SK-N-SH (cell line): ENCODE results near the gene CCDC40. TPM values are rescaled to one million over a fixed set of nuclear protein-coding genes. Genes with fewer than 3 reads are reported as not detected.

ENCODE experiments used
- CTCF ChIA-PET: fragments of 300-600, 350-600 bp; formaldehyde crosslinking; extraction: SDS; loops from one replicate; lab custom pipeline; 2021; lab: Yijun Ruan, JAX
- POLR2A ChIA-PET: fragments of 350-600 bp; sonication (Branson Sonifier 250); formaldehyde crosslinking; extraction: SDS; loops from one replicate; lab custom pipeline; 2020; ENCODE audit warnings: antibody characterized with exemption, inconsistent platforms; lab: Yijun Ruan, JAX
- DNase-seq: peaks from one replicate; pipeline ENCODE4 v3.0.0; 2012
- H2AFZ ChIP-seq: fragments of 200-600 bp; sonication (generic); 2 replicates; pipeline ENCODE4 v1.8.1; 2016; ENCODE audit warnings: antibody characterized with exemption, mild to moderate bottlenecking, low read depth
- H3F3A ChIP-seq: fragments of 200-600 bp; sonication (generic); replicated peaks from 2 replicates; pipeline ENCODE3; 2016; ENCODE audit warnings: antibody characterized with exemption, mild to moderate bottlenecking; ENCODE audit not compliant: insufficient read depth
- H3K27ac ChIP-seq, 2 experiments: fragments of 200-500 bp in 1 of 2; fragments of 200-600 bp in 1 of 2; sonication (Bioruptor generic) in 1 of 2; sonication (generic), shearing (Covaris generic) in 1 of 2; 2 replicates each; pipeline versions ENCODE4 v1.5.1 to v1.6.1; 2014 to 2016; ENCODE audit warnings: low read depth in 2 of 2, inconsistent platforms in 1 of 2, low read length in 1 of 2, mild to moderate bottlenecking in 1 of 2, mixed read lengths in 1 of 2
- H3K27me3 ChIP-seq: fragments of 200-600 bp; sonication (generic), shearing (Covaris generic); 2 replicates; pipeline ENCODE4 v1.6.1; 2016; ENCODE audit warnings: mixed run types; ENCODE audit not compliant: insufficient read depth
- H3K36me3 ChIP-seq, 2 experiments: fragments of 200-500 bp in 1 of 2; fragments of 200-600 bp in 1 of 2; sonication (Bioruptor generic) in 1 of 2; sonication (generic) in 1 of 2; replicated peaks in 1 of 2; 2 replicates each; pipeline versions ENCODE3 to v1.5.1; 2014 to 2016; ENCODE audit warnings: low read length in 1 of 2, mild to moderate bottlenecking in 1 of 2; ENCODE audit not compliant: insufficient read depth in 2 of 2, control insufficient read depth in 1 of 2
- H3K4me1 ChIP-seq, 2 experiments: fragments of 200-500 bp in 1 of 2; fragments of 200-600 bp in 1 of 2; sonication (Bioruptor generic) in 1 of 2; sonication (generic), shearing (Covaris generic) in 1 of 2; 2 replicates each; pipeline versions ENCODE4 v1.5.1 to v1.6.1; 2014 to 2016; ENCODE audit warnings: low read depth in 1 of 2, low read length in 1 of 2, mixed run types in 1 of 2; ENCODE audit not compliant: insufficient read depth in 2 of 2, control insufficient read depth in 1 of 2
- H3K4me2 ChIP-seq: fragments of 200-600 bp; sonication (generic), shearing (Covaris generic); 2 replicates; pipeline ENCODE4 v1.6.1; 2017; ENCODE audit warnings: mixed run types
- H3K4me3 ChIP-seq, 2 experiments: fragments of 200-500 bp in 1 of 2; fragments of 200-600 bp in 1 of 2; sonication (Bioruptor generic) in 1 of 2; sonication (generic), shearing (Covaris generic) in 1 of 2; 2 replicates each; pipeline versions ENCODE4 v1.5.1 to v1.8.1; 2014 to 2016; ENCODE audit warnings: low read depth in 2 of 2, inconsistent platforms in 1 of 2, low read length in 1 of 2, mild to moderate bottlenecking in 1 of 2, mixed read lengths in 1 of 2, moderate library complexity in 1 of 2
- H3K79me2 ChIP-seq: fragments of 200-600 bp; sonication (generic); 2 replicates; pipeline ENCODE4 v1.8.1; 2017; ENCODE audit warnings: mild to moderate bottlenecking; ENCODE audit not compliant: insufficient read depth
- H3K9ac ChIP-seq: fragments of 200-600 bp; sonication (generic); 2 replicates; pipeline ENCODE4 v1.6.1; 2017; ENCODE audit warnings: mixed run types
- H3K9me2 ChIP-seq: fragments of 200-600 bp; sonication (generic); 2 replicates; pipeline ENCODE4 v1.6.1; 2017; ENCODE audit warnings: mixed run types
- H3K9me3 ChIP-seq: fragments of 200-600 bp; sonication (generic); 2 replicates; pipeline ENCODE4 v1.6.1; 2017; ENCODE audit warnings: mixed run types, mild to moderate bottlenecking, moderate library complexity
- H4K20me1 ChIP-seq: fragments of 200-600 bp; sonication (generic); 2 replicates; pipeline ENCODE4 v1.6.1; 2017; ENCODE audit warnings: mild to moderate bottlenecking, mixed run types; ENCODE audit not compliant: insufficient read depth
- CHD2 ChIP-seq: fragments of 150-350 bp; IDR thresholded peaks from 2 replicates; pipeline ENCODE4 v1.6.1; 2018; ENCODE audit warnings: low read length; ENCODE audit not compliant: partially characterized antibody
- EZH2phosphoT487 ChIP-seq: fragments of 200-600 bp; sonication (generic); IDR thresholded peaks from 2 replicates; pipeline ENCODE4 v1.6.1; 2017; ENCODE audit warnings: low read depth, mixed run types, mild to moderate bottlenecking, antibody characterized with exemption, moderate library complexity, borderline replicate concordance
- FOXM1 ChIP-seq: IDR thresholded peaks from 2 replicates; pipeline ENCODE4 v1.4.0; 2012; ENCODE audit warnings: low read depth, mild to moderate bottlenecking
- RXRA ChIP-seq: IDR thresholded peaks from 2 replicates; pipeline ENCODE4 v1.4.0; 2012; ENCODE audit warnings: low read depth, mild to moderate bottlenecking, borderline replicate concordance
- SIN3A ChIP-seq: IDR thresholded peaks from 2 replicates; pipeline ENCODE4 v1.6.1; 2012; ENCODE audit warnings: low read depth, mild to moderate bottlenecking, low read length, moderate library complexity, borderline replicate concordance
- SMC3 ChIP-seq: IDR thresholded peaks from 2 replicates; pipeline ENCODE4 v1.6.1; 2012; ENCODE audit warnings: low read depth, low read length, improper control_type of control experiment
- TAF1 ChIP-seq: IDR thresholded peaks from 2 replicates; pipeline ENCODE4 v1.6.1; 2012; ENCODE audit warnings: low read depth, mild to moderate bottlenecking, low read length, moderate library complexity, borderline replicate concordance
- TCF12 ChIP-seq: IDR thresholded peaks from 2 replicates; pipeline ENCODE4 v1.4.0; 2012
- TEAD4 ChIP-seq: IDR thresholded peaks from 2 replicates; pipeline ENCODE4 v1.4.0; 2012; ENCODE audit warnings: mild to moderate bottlenecking, borderline replicate concordance; ENCODE audit not compliant: insufficient read depth
- YY1 ChIP-seq: IDR thresholded peaks from 2 replicates; pipeline ENCODE4 v1.4.0; 2012; ENCODE audit warnings: low read depth, mild to moderate bottlenecking
- whole genome bisulfite sequencing: methylation state at CpG from one replicate; pipeline ENCODE4 v1.1.6; 2017; ENCODE audit warnings: low lambda C conversion rate; 5-methylcytosine and 5-hydroxymethylcytosine counted together
- polyA plus RNA-seq, 3 experiments: library from polyadenylated mRNA; depleted of rRNA; stranded (reverse); fragments of >200 nt; gene quantifications; 2 replicates each; pipeline ENCODE4 v1.2.3, GENCODE V29; 2012
- TF ChIP-seq, protein P1 (sequence below): IDR thresholded peaks from 2 replicates; pipeline ENCODE4 v1.4.0; 2012; ENCODE audit warnings: low read depth, borderline replicate concordance
- TF ChIP-seq, protein P2 (sequence below): IDR thresholded peaks from 2 replicates; pipeline ENCODE4 v1.4.0; 2012; ENCODE audit warnings: low read depth
- TF ChIP-seq, protein P3 (sequence below): fragments of 200-600 bp; sonication (generic); IDR thresholded peaks from 2 replicates; pipeline ENCODE4 v1.6.1; 2017; ENCODE audit warnings: antibody characterized with exemption, mild to moderate bottlenecking, moderate library complexity
- TF ChIP-seq, protein P4 (sequence below): IDR thresholded peaks from 2 replicates; pipeline ENCODE4 v1.6.1; 2012; ENCODE audit warnings: mild to moderate bottlenecking, low read depth, low read length, moderate library complexity
- TF ChIP-seq, protein P5 (sequence below): fragments of 150-350 bp; IDR thresholded peaks from 2 replicates; pipeline ENCODE4 v1.6.1; 2017; ENCODE audit warnings: antibody characterized with exemption, low read length, low read depth, borderline replicate concordance
- TF ChIP-seq, protein P6 (sequence below): IDR thresholded peaks from 2 replicates; pipeline ENCODE4; 2012

CCDC40 gene
- polyA plus RNA-seq, 1 of the 3 experiments (the other 2 are of a cell fraction): 17.3 TPM

DNA sequence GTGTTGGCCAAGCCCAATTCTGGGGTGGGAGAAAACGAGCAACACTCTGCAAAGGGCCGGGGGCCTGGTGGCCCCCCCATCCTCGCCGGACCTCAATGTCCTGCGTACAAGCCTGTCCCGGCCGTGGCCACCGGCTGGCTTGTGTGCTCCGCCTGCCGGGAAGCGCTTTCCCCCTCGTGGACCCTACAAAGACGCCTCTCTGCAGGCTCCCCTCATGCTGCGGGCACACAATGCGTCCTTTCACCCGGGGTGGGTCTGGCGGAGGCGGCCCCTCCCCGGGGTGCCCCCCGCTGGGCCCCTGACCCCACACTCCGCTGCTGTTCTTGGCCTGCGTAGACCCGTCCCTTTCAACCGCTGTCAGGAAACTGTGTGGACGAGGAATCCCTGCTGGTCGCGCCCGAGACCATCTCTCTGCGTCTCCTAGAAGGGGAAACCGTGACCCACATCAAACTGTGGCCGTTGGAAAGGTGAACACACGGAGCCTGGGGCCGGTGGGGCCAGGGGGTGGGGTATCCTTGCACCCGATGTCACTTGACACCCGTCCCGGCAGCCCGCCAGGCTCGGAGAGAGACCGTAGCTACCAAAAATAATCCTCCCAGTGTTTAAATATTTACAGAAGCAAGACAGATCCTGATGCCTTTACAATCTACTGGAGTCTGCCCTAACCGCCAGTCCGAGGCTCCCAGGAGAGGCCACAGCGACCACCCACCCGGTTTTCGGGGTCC lies 44.4 kb upstream of the CCDC40 start:
- CTCF ChIA-PET: interaction anchor here (0.6 to 13.1 kb wide), 26 partner anchors 9 to 271 kb away, joined by 3 to 209 read pairs (median 4); partner anchors contain the start of gene CBX4
- peaks cover 18% of the 10 kb centered on the region for H4K20me1 ChIP-seq
- H3K27ac ChIP-seq: no peak overlapping the region
- peaks cover 14 to 32% of the 10 kb centered on the region in 2 experiments; a peak in 3 of 4 replicates for H3K4me1 ChIP-seq
- WGBS: 73% methylated on average over 32 of the region's 44 CpGs
- no peaks in the 10 kb centered on the region for H3K36me3 ChIP-seq
- no peak overlapping the region for H3K4me3 ChIP-seq
- no peak for TF ChIP-seq EZH2phosphoT487
- TF ChIP-seq, protein P1, sequence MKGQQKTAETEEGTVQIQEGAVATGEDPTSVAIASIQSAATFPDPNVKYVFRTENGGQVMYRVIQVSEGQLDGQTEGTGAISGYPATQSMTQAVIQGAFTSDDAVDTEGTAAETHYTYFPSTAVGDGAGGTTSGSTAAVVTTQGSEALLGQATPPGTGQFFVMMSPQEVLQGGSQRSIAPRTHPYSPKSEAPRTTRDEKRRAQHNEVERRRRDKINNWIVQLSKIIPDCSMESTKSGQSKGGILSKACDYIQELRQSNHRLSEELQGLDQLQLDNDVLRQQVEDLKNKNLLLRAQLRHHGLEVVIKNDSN: no peak
- TF ChIP-seq TEAD4: no peak
- TF ChIP-seq RXRA: no peak
- TF ChIP-seq TCF12: no peak
- H3K4me2 ChIP-seq: no peak overlapping the region
- POLR2A ChIA-PET: no interaction called here
- H3K9ac ChIP-seq: no peak overlapping the region
- H3K9me2 ChIP-seq: no peaks in the 10 kb centered on the region
- DNase-seq: no peak
- H3K79me2 ChIP-seq: peaks cover 13% of the 10 kb centered on the region; the same call in 1 of the 2 replicates
- H3K9me3 ChIP-seq: no peaks in the 10 kb centered on the region
- H3F3A ChIP-seq: peaks cover 8% of the 10 kb centered on the region
- H2AFZ ChIP-seq: no peak overlapping the region
- H3K27me3 ChIP-seq: no peaks in the 10 kb centered on the region

DNA sequence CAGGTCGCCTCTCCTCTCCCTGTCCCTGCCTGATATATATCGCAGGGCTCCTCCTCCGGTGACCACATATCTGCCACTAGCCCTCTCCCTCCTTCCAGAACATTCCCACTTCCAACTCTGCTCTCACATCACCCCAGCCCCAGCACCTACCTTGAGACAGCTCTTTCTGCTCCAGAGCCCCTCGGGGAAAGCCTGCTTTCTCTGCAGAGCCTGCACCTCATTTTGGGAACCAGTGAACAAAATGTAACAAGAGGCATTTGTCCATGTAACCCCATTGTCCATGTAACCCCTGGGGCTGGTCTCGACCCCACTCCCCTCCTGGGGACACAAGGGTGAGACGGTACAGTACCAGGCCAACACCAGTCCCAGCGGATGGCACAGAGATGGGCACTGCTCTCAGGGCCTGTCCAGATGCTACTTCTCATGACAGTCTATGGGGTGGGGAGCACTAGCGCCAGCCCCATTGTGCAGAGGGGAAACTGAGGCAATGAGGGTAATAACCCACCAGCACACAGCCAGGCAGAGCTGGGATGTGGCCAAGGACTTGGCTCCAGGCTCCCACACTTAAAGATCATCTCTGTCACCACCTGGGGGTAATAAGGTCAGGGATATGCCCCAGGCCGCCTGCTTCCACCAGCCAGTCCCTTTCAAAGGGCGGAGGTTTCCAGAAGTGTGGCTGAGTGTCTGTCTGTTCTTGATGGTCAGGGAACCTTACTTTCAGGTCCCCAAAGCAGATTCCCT lies 43.6 kb upstream of the CCDC40 start:
- no peak for DNase-seq
- Histone ChIP-seq H3K79me2 (peaks cover 5% of the 10 kb centered on the region; the same call in 1 of the 2 replicates), H3F3A (peaks cover 8% of the 10 kb centered on the region), H3K9me2 (no peaks in the 10 kb centered on the region), H3K4me3 (no peak overlapping the region), H3K4me1 (peaks cover 7 to 26% of the 10 kb centered on the region in 2 experiments; a peak in 3 of 4 replicates), H3K27me3 (no peaks in the 10 kb centered on the region), H2AFZ (no peak overlapping the region), H3K36me3 (no peaks in the 10 kb centered on the region), H3K4me2 (no peak overlapping the region), H3K9ac (no peak overlapping the region), H3K27ac (no peak overlapping the region), H4K20me1 (peaks cover 11% of the 10 kb centered on the region), H3K9me3 (no peaks in the 10 kb centered on the region)
- whole genome bisulfite sequencing: 86% methylated on average over 10 of the region's 10 CpGs
- ChIA-PET CTCF (interaction anchor here (0.8 to 13.1 kb wide), 15 partner anchors 12 to 284 kb away, joined by 3 to 209 read pairs (median 5); partner anchors contain the start of gene CBX4), POLR2A (no interaction called here)
- TF ChIP-seq, protein P2, sequence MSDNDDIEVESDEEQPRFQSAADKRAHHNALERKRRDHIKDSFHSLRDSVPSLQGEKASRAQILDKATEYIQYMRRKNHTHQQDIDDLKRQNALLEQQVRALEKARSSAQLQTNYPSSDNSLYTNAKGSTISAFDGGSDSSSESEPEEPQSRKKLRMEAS: no peak
- TF ChIP-seq, protein P3, sequence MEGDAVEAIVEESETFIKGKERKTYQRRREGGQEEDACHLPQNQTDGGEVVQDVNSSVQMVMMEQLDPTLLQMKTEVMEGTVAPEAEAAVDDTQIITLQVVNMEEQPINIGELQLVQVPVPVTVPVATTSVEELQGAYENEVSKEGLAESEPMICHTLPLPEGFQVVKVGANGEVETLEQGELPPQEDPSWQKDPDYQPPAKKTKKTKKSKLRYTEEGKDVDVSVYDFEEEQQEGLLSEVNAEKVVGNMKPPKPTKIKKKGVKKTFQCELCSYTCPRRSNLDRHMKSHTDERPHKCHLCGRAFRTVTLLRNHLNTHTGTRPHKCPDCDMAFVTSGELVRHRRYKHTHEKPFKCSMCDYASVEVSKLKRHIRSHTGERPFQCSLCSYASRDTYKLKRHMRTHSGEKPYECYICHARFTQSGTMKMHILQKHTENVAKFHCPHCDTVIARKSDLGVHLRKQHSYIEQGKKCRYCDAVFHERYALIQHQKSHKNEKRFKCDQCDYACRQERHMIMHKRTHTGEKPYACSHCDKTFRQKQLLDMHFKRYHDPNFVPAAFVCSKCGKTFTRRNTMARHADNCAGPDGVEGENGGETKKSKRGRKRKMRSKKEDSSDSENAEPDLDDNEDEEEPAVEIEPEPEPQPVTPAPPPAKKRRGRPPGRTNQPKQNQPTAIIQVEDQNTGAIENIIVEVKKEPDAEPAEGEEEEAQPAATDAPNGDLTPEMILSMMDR: no peak
- TF ChIP-seq YY1 (no peak), CHD2 (no peak), FOXM1 (no peak), SIN3A (no peak), TCF12 (no peak), TAF1 (no peak), SMC3 (no peak)
- TF ChIP-seq, protein P4, sequence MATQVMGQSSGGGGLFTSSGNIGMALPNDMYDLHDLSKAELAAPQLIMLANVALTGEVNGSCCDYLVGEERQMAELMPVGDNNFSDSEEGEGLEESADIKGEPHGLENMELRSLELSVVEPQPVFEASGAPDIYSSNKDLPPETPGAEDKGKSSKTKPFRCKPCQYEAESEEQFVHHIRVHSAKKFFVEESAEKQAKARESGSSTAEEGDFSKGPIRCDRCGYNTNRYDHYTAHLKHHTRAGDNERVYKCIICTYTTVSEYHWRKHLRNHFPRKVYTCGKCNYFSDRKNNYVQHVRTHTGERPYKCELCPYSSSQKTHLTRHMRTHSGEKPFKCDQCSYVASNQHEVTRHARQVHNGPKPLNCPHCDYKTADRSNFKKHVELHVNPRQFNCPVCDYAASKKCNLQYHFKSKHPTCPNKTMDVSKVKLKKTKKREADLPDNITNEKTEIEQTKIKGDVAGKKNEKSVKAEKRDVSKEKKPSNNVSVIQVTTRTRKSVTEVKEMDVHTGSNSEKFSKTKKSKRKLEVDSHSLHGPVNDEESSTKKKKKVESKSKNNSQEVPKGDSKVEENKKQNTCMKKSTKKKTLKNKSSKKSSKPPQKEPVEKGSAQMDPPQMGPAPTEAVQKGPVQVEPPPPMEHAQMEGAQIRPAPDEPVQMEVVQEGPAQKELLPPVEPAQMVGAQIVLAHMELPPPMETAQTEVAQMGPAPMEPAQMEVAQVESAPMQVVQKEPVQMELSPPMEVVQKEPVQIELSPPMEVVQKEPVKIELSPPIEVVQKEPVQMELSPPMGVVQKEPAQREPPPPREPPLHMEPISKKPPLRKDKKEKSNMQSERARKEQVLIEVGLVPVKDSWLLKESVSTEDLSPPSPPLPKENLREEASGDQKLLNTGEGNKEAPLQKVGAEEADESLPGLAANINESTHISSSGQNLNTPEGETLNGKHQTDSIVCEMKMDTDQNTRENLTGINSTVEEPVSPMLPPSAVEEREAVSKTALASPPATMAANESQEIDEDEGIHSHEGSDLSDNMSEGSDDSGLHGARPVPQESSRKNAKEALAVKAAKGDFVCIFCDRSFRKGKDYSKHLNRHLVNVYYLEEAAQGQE: no peak
- TF ChIP-seq, protein P5, sequence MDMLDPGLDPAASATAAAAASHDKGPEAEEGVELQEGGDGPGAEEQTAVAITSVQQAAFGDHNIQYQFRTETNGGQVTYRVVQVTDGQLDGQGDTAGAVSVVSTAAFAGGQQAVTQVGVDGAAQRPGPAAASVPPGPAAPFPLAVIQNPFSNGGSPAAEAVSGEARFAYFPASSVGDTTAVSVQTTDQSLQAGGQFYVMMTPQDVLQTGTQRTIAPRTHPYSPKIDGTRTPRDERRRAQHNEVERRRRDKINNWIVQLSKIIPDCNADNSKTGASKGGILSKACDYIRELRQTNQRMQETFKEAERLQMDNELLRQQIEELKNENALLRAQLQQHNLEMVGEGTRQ: no peak
- TF ChIP-seq, protein P6, sequence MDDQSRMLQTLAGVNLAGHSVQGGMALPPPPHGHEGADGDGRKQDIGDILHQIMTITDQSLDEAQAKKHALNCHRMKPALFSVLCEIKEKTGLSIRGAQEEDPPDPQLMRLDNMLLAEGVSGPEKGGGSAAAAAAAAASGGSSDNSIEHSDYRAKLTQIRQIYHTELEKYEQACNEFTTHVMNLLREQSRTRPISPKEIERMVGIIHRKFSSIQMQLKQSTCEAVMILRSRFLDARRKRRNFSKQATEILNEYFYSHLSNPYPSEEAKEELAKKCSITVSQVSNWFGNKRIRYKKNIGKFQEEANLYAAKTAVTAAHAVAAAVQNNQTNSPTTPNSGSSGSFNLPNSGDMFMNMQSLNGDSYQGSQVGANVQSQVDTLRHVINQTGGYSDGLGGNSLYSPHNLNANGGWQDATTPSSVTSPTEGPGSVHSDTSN: no peak
